Measurements from ENCODE around the gene LPCAT1. TPM values are rescaled to one million over a fixed set of nuclear protein-coding genes. Genes with fewer than 3 reads are reported as not detected.

Gene LPCAT1
- polyA plus RNA-seq, 1 donor = 30.6 TPM

GRCh38 chr5:1421521-1422341, 102.0 kb downstream of the LPCAT1 start:
- no peak for DNase-seq

- no peak for DNase-seq
Observed at GRCh38 chr5:1420211-1421195, 103.3 kb downstream of the LPCAT1 start.

- no peak for DNase-seq
Observed at GRCh38 chr5:1419476-1420210, 104.1 kb downstream of the LPCAT1 start.

- DNase-seq = no peak
Observed at GRCh38 chr5:1418921-1419280, 104.9 kb downstream of the LPCAT1 start.

- no peak for DNase-seq
Observed at GRCh38 chr5:1418238-1418920, 105.4 kb downstream of the LPCAT1 start.

GRCh38 chr5:1417586-1418225, 106.1 kb downstream of the LPCAT1 start:
- DNase-seq = no peak

GRCh38 chr5:1416856-1417469, 106.8 kb downstream of the LPCAT1 start:
- no peak for DNase-seq

- DNase-seq = no peak
Observed at GRCh38 chr5:1415626-1416360, 108.0 kb downstream of the LPCAT1 start.

GRCh38 chr5:1415059-1415425, 108.7 kb downstream of the LPCAT1 start:
- no peak for DNase-seq

- DNase-seq = no peak
Observed at GRCh38 chr5:1414311-1415058, 109.3 kb downstream of the LPCAT1 start.

- no peak for DNase-seq
Observed at GRCh38 chr5:1413611-1414241, 110.0 kb downstream of the LPCAT1 start.

- DNase-seq = no peak
Observed at GRCh38 chr5:1413211-1413610, 110.5 kb downstream of the LPCAT1 start.

- no peak for DNase-seq
Observed at GRCh38 chr5:1412621-1413020, 111.1 kb downstream of the LPCAT1 start.

GRCh38 chr5:1412163-1412562, 111.6 kb downstream of the LPCAT1 start:
- DNase-seq = no peak

Other genes starting within 250 kb of the LPCAT1 start
- gene TERT, start 228.9 kb downstream of the LPCAT1 start, polyA plus RNA-seq (ENCODE audit: insufficient read length) = not detected
- 51.6 TPM for gene CLPTM1L, start 178.9 kb downstream of the LPCAT1 start, polyA plus RNA-seq (ENCODE audit: insufficient read length)
- gene SLC6A3, start 78.5 kb downstream of the LPCAT1 start, polyA plus RNA-seq (ENCODE audit: insufficient read length) = not detected